Keratinocyte (primary cell): ENCODE data around the gene CD81. TPM values are rescaled to one million over a fixed set of nuclear protein-coding genes. Genes with fewer than 3 reads are reported as not detected.

ENCODE experiments used
- DNase-seq: peaks from one replicate; pipeline ENCODE4 v3.0.0-alpha.2; 2011; ENCODE audit warnings: low read depth, missing footprints, low spot score
- FAIRE-seq: peaks from 2 replicates; lab custom pipeline; 2011; peaks lifted over from hg19 to GRCh38; lab: Jason Lieb, UNC
- H2AFZ ChIP-seq: 2 replicates; pipeline ENCODE4 v1.6.0; 2012; ENCODE audit warnings: low read length, control low read depth, inconsistent platforms; ENCODE audit not compliant: control insufficient read depth
- H3K27ac ChIP-seq: 2 replicates; pipeline ENCODE4 v1.5.1; 2011; ENCODE audit warnings: low read length; ENCODE audit not compliant: control insufficient read depth, insufficient read depth
- H3K27me3 ChIP-seq: 3 replicates; pipeline ENCODE4 v1.6.0; 2011; ENCODE audit warnings: low read length; ENCODE audit not compliant: control insufficient read depth, insufficient read depth; ENCODE audit errors: extremely low read depth
- H3K36me3 ChIP-seq, 2 experiments: 2 replicates in 1 of 2; 3 replicates in 1 of 2; pipeline ENCODE4 v1.5.1; 2011; ENCODE audit warnings: low read length in 2 of 2, mild to moderate bottlenecking in 1 of 2; ENCODE audit not compliant: control insufficient read depth in 2 of 2, insufficient read depth in 2 of 2; ENCODE audit errors: extremely low read depth in 1 of 2
- H3K4me1 ChIP-seq: 3 replicates; pipeline ENCODE4 v1.5.1; 2011; ENCODE audit warnings: low read length; ENCODE audit not compliant: control insufficient read depth, insufficient read depth; ENCODE audit errors: extremely low read depth
- H3K4me2 ChIP-seq: 3 replicates; pipeline ENCODE4 v1.6.0; 2011; ENCODE audit warnings: low read depth, low read length; ENCODE audit not compliant: control insufficient read depth, insufficient read depth; ENCODE audit errors: extremely low read depth
- H3K4me3 ChIP-seq, 3 experiments: fragments of 200-600 bp in 1 of 3; sonication (generic) in 1 of 3; 2 replicates in 2 of 3; 3 replicates in 1 of 3; pipeline ENCODE4 v1.5.1; 2011 to 2016; ENCODE audit warnings: low read length in 3 of 3, mild to moderate bottlenecking in 3 of 3, control low read depth in 2 of 3, inconsistent platforms in 1 of 3, low read depth in 1 of 3, mixed read lengths in 1 of 3, mixed run types in 1 of 3, moderate library complexity in 1 of 3; ENCODE audit not compliant: control insufficient read depth in 2 of 3, insufficient read depth in 2 of 3; ENCODE audit errors: extremely low read depth in 1 of 3
- H3K79me2 ChIP-seq: 2 replicates; pipeline ENCODE4 v1.6.0; 2012; ENCODE audit warnings: low read length; ENCODE audit not compliant: control insufficient read depth, insufficient read depth
- H3K9ac ChIP-seq: 3 replicates; pipeline ENCODE4 v1.6.0; 2011; ENCODE audit warnings: low read length; ENCODE audit not compliant: control insufficient read depth, insufficient read depth; ENCODE audit errors: extremely low read depth
- H3K9me1 ChIP-seq: 3 replicates; pipeline ENCODE4 v1.6.0; 2011; ENCODE audit warnings: low read length; ENCODE audit not compliant: control insufficient read depth, insufficient read depth; ENCODE audit errors: extremely low read depth
- H3K9me3 ChIP-seq: 2 replicates; pipeline ENCODE4 v1.5.1; 2012; ENCODE audit warnings: low read depth, low read length; ENCODE audit not compliant: control insufficient read depth
- H4K20me1 ChIP-seq: 3 replicates; pipeline ENCODE4 v1.6.0; 2011; ENCODE audit warnings: low read length; ENCODE audit not compliant: control insufficient read depth, insufficient read depth; ENCODE audit errors: extremely low read depth
- EZH2 ChIP-seq: IDR thresholded peaks from one replicate; pipeline ENCODE4 v1.6.1; 2012; ENCODE audit warnings: inconsistent platforms, mild to moderate bottlenecking, low read length, moderate library complexity
- dilution Hi-C: fragments of 300-500 bp; cut with MboI; formaldehyde crosslinking; loops from one replicate; pipeline ENCODE4 v1.7.0; 2020; ENCODE audit warnings: low sequenced_read_pairs; ENCODE audit not compliant: extremely low pct_ligation_motif_present
- polyA plus RNA-seq, 5 experiments: library from polyadenylated mRNA; depleted of rRNA in 3 of 5; stranded (reverse) in 3 of 5; stranded (forward) in 1 of 5; unstranded in 1 of 5; fragments of >200 nt; gene quantifications; 1 replicate in 1 of 5; 2 replicates in 3 of 5; 3 replicates in 1 of 5; pipeline versions ENCODE4 v1.2.1 to v1.2.3, GENCODE V29; 2011 to 2012; ENCODE audit warnings: missing spikeins in 2 of 5, low read depth in 1 of 5, low replicate concordance in 1 of 5
- TF ChIP-seq, protein P1 (sequence below), 3 experiments: IDR thresholded peaks in 1 of 3; conservative IDR thresholded peaks in 1 of 3; optimal IDR thresholded peaks in 1 of 3; 2 replicates in 2 of 3; 3 replicates in 1 of 3; pipeline versions ENCODE3 to v1.5.1; 2011; ENCODE audit warnings: low read length in 3 of 3, mild to moderate bottlenecking in 3 of 3, moderate library complexity in 2 of 3, control low read depth in 1 of 3, inconsistent platforms in 1 of 3; ENCODE audit not compliant: insufficient read depth in 2 of 3; ENCODE audit errors: extremely low read depth in 1 of 3

CD81 gene
- polyA plus RNA-seq, 1 donor (not counting 4 experiments of a cell fraction or from before 2014, with no cell fraction given): 194 TPM

DNA sequence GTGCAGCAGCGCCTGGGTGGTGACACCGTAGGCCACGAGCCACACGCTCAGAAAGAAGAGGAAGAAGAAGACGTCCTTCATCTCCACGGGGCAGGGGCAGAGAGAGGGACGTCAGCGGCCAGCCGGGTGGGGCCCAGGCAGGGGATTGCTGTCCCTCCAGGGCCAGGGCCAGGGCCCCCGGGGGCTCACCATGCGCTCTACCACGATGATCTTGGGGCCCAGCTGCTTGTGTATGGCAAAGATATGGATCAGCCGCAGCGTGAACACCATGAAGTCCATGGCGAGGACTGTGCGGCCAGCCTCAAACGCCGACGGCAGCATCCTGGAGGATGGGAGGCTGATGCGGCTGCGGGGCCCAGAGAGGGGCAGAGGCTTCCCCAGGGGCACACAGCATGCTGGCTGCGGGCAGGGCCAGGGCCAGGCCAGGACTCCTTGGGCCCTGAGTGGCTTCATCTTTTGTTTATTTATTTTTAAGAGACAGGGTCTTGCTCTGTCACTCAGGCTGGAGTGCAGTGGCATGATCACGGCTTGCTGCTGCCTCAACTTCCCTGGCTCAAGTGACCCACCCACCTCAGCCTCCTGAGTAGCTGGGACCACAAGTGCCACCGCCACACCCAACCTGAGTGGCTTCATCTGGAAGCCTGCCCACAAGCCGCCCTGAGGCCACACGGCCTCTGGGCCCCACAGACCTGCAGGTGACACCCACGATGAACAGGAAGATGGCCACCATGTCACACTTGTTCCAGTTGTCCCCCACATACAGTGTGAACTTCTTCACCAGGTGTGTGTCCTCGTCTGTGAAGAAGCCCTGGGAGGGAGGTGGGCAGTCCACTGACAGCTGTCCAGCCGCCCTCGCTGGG is 34.6 kb downstream of the CD81 start:
- H3K36me3 ChIP-seq: no peaks in the 10 kb centered on the region
- no peak overlapping the region for H3K27ac ChIP-seq
- H3K27me3 ChIP-seq: peaks cover 4% of the 10 kb centered on the region
- H4K20me1 ChIP-seq: no peaks in the 10 kb centered on the region
- dilution Hi-C loops: no loop called here
- FAIRE-seq (no peak), DNase-seq (no peak)
- H3K4me2 ChIP-seq: no peak overlapping the region
- no peak overlapping the region for H2AFZ ChIP-seq
- no peaks in the 10 kb centered on the region for H3K4me1 ChIP-seq
- no peaks in the 10 kb centered on the region for H3K79me2 ChIP-seq
- H3K9me3 ChIP-seq: no peaks in the 10 kb centered on the region
- no peak overlapping the region for H3K4me3 ChIP-seq
- H3K9me1 ChIP-seq: no peaks in the 10 kb centered on the region
- no peak for TF ChIP-seq EZH2
- TF ChIP-seq, protein P1, sequence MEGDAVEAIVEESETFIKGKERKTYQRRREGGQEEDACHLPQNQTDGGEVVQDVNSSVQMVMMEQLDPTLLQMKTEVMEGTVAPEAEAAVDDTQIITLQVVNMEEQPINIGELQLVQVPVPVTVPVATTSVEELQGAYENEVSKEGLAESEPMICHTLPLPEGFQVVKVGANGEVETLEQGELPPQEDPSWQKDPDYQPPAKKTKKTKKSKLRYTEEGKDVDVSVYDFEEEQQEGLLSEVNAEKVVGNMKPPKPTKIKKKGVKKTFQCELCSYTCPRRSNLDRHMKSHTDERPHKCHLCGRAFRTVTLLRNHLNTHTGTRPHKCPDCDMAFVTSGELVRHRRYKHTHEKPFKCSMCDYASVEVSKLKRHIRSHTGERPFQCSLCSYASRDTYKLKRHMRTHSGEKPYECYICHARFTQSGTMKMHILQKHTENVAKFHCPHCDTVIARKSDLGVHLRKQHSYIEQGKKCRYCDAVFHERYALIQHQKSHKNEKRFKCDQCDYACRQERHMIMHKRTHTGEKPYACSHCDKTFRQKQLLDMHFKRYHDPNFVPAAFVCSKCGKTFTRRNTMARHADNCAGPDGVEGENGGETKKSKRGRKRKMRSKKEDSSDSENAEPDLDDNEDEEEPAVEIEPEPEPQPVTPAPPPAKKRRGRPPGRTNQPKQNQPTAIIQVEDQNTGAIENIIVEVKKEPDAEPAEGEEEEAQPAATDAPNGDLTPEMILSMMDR (optimal IDR thresholded peaks at IDR 0.05 in 1 of 3, IDR thresholded peaks at IDR 0.05 in 1 of 3, conservative IDR thresholded peaks at IDR 0.05 in 1 of 3; ENCODE audit: extremely low read depth in 1 of 3, insufficient read depth in 2 of 3, low read length in 3 of 3): no peak
- no peak overlapping the region for H3K9ac ChIP-seq

DNA sequence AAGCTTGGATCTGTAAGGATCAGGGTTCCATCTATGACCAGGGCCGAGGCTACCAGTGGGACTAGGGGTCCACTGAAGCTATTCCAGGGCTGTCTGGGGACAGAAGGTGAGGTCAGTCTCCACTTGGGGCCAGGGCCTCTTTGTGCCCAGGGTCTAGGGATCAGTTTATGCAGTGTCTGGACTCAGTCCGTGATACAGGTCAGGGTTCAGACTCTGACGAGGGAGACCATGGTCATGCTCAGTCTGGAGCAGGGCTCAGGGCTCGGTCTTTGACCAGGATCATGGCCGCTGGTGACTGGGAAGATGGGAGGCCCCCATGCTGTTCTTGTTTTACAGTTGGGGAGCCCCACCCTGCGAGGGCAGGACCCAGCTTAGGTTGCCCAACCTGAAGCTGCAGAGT is 35.2 kb downstream of the CD81 start:
- Histone ChIP-seq H3K36me3 (no peaks in the 10 kb centered on the region), H3K27me3 (peaks cover 4% of the 10 kb centered on the region), H3K4me1 (no peaks in the 10 kb centered on the region), H3K9ac (no peak overlapping the region), H4K20me1 (no peaks in the 10 kb centered on the region), H3K4me2 (no peak overlapping the region), H3K27ac (no peak overlapping the region), H3K79me2 (no peaks in the 10 kb centered on the region), H3K9me3 (no peaks in the 10 kb centered on the region), H3K4me3 (no peak overlapping the region), H3K9me1 (no peaks in the 10 kb centered on the region), H2AFZ (no peak overlapping the region)
- TF ChIP-seq, protein P1 (optimal IDR thresholded peaks at IDR 0.05 in 1 of 3, IDR thresholded peaks at IDR 0.05 in 1 of 3, conservative IDR thresholded peaks at IDR 0.05 in 1 of 3; ENCODE audit: extremely low read depth in 1 of 3, insufficient read depth in 2 of 3, low read length in 3 of 3): no peak
- no peak for TF ChIP-seq EZH2
- dilution Hi-C loops: no loop called here
- FAIRE-seq (no peak), DNase-seq (no peak)
